ENCODE data around the gene EFCAB6. TPM values are rescaled to one million over a fixed set of nuclear protein-coding genes. Genes with fewer than 3 reads are reported as not detected.

Gene EFCAB6
- total RNA-seq, 1 experiment from 2014 or later: 2.9 TPM

DNA sequence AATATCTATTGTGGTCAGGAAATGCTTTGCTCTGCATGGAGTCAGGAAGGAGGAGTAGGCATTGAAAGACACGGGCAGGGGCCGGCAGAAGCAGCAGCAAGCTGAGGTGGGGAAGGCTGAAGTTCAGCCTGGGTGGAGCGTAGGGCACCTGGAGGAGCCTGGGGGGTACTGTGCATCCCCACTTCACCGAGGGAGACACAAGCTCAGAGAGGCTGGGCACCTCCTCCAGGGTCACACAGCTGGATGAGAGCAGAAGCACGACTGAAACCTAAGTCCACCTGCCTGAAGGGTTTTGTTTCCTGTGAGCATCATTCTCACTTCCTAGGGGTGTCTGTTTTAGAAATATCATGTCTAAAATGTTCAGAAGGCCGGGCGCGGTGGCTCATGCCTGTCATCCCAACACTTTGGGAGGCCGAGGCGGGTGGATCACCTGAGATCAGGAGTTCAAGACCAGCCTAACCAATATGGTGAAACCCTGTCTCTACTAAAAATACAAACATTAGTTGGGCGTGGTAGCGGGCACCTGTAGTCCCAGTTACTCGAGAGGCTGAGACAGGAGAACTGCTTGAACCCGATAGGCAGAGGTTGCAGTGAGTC lies 262.0 kb downstream of the EFCAB6 start:
- no peak for DNase-seq
- Histone ChIP-seq H3K27me3 (peaks cover 5% of the 10 kb centered on the region; the same call in 1 of the 2 replicates), H3K36me3 (no peaks in the 10 kb centered on the region), H3K4me3 (no peak overlapping the region), H3K9me3 (no peaks in the 10 kb centered on the region)

- Histone ChIP-seq H3K27me3 (peaks cover 5% of the 10 kb centered on the region; the same call in 1 of the 2 replicates), H3K9me3 (no peaks in the 10 kb centered on the region), H3K4me3 (no peak overlapping the region), H3K36me3 (no peaks in the 10 kb centered on the region)
- DNase-seq: no peak
Observed at GRCh38 chr22:43546186-43546585, 265.9 kb downstream of the EFCAB6 start.

DNA sequence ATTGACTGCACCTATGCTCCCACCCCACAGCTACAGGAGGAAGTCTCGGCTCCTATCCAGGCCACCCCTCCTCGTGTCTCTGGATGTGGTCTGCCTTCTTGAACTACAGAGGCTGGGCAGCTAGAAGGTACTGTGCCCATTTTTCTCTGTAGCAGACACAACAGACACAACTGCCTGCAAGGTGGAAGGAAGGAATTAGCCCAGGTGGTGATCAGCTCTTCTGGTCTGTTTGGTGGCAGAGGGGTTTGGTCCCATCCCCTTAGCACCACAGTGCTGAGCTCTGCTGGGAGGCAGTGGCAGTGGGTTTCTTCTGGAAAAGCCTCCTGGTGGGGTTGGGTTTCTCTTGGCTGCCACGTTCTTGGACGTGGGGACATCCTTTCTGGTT lies 267.8 kb downstream of the EFCAB6 start:
- no peak for DNase-seq
- no peaks in the 10 kb centered on the region for H3K36me3 ChIP-seq
- H3K4me3 ChIP-seq: no peak overlapping the region
- no peaks in the 10 kb centered on the region for H3K9me3 ChIP-seq
- peaks cover under 1% of the 10 kb centered on the region; the same call in 1 of the 2 replicates for H3K27me3 ChIP-seq

GRCh38 chr22:43543522-43544288 lies 268.4 kb downstream of the EFCAB6 start:
- no peak for DNase-seq

GRCh38 chr22:43542681-43543521 lies 269.2 kb downstream of the EFCAB6 start:
- H3K36me3 ChIP-seq: no peaks in the 10 kb centered on the region
- no peaks in the 10 kb centered on the region for H3K9me3 ChIP-seq
- no peaks in the 10 kb centered on the region for H3K27me3 ChIP-seq
- no peak overlapping the region for H3K4me3 ChIP-seq
- no peak for DNase-seq

More at GRCh38 chr22:43543522-43544288, 268.4 kb downstream of the EFCAB6 start:
- H3K4me3 ChIP-seq: no peak overlapping the region
- no peaks in the 10 kb centered on the region for H3K27me3 ChIP-seq
- no peaks in the 10 kb centered on the region for H3K9me3 ChIP-seq
- H3K36me3 ChIP-seq: no peaks in the 10 kb centered on the region

DNA sequence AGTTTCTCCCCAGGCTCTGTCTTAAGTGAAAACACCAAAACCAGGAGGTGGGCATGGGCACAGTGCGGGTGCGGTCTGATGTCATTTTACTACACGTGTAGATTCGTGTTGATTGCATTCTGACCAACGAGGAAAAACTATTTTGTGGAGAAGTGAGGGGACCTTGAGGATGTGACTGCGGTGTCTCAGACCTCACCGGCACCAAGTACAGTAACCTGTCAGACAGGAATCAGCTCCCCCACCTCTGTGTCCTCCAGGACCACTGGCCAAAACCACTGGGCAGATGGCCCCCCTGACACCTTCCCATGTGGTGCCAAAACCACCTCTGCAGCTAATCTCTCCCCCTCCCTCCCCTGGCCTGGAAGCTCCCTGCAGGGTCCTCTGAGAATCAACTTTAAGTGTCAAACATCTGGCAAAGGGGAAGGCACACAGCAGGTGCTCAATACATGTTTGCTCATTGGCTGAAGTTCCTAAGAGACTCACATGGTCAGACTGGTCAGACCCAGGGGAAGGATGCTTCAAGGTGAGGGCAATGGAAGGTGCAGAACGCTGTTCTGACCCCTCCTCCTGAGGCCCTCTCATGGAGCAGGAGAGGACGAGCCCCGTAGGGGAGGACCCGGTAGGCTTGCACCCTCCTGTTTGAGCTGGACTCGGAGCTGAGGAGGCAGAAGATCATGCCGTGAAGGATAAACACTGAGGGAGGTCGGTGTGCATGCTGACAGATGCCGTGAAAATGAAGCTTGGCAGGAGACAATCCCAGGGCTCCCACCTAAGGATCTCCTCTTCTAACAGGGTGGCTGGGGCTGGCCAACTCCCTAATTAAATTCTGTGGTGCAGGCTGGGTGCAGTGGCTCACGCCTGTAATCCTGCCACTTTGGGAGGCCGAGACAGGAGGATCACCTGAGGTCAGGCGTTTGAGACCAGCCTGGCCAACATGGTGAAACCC lies 270.4 kb downstream of the EFCAB6 start:
- H3K36me3 ChIP-seq: no peaks in the 10 kb centered on the region
- H3K9me3 ChIP-seq: no peaks in the 10 kb centered on the region
- H3K4me3 ChIP-seq: no peak overlapping the region
- no peaks in the 10 kb centered on the region for H3K27me3 ChIP-seq
- no peak for DNase-seq

DNA sequence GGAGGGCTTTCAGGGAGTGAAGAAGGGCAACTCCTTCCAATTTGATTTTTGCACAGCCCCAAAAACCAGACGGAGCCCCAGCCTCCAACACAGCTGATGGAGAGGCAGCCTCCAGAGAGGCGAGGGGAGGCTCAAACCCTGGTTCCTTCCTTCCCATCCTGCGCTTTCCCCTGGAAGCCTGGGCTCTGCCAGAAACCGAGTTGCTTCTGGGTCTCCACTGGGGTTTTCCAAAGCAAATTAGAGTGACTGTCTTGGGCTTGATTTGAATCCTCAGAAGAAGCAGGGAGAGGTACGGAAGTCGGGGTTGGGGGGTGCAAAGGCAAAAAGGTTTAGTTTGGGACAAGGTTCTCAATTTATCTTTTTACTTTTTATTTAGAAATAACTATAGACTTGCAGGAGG lies 271.1 kb downstream of the EFCAB6 start:
- Histone ChIP-seq H3K9me3 (no peaks in the 10 kb centered on the region), H3K27me3 (no peaks in the 10 kb centered on the region), H3K4me3 (no peak overlapping the region), H3K36me3 (no peaks in the 10 kb centered on the region)
- no peak for DNase-seq

- Histone ChIP-seq H3K27me3 (no peaks in the 10 kb centered on the region), H3K36me3 (no peaks in the 10 kb centered on the region), H3K4me3 (no peak overlapping the region), H3K9me3 (no peaks in the 10 kb centered on the region)
- no peak for DNase-seq
Observed at GRCh38 chr22:43540529-43540923, 271.6 kb downstream of the EFCAB6 start.

- Histone ChIP-seq H3K36me3 (no peaks in the 10 kb centered on the region), H3K4me3 (no peak overlapping the region), H3K9me3 (no peaks in the 10 kb centered on the region), H3K27me3 (no peaks in the 10 kb centered on the region)
- DNase-seq: no peak
Observed at GRCh38 chr22:43539572-43540528, 272.3 kb downstream of the EFCAB6 start.

- no peak for DNase-seq
- Histone ChIP-seq H3K4me3 (no peak overlapping the region), H3K27me3 (no peaks in the 10 kb centered on the region), H3K36me3 (no peaks in the 10 kb centered on the region), H3K9me3 (no peaks in the 10 kb centered on the region)
Observed at GRCh38 chr22:43537019-43537585, 275.0 kb downstream of the EFCAB6 start.

- no peaks in the 10 kb centered on the region for H3K36me3 ChIP-seq
- H3K9me3 ChIP-seq: no peaks in the 10 kb centered on the region
- no peak overlapping the region for H3K4me3 ChIP-seq
- no peaks in the 10 kb centered on the region for H3K27me3 ChIP-seq
- no peak for DNase-seq
Observed at GRCh38 chr22:43535741-43536140, 276.4 kb downstream of the EFCAB6 start.

DNA sequence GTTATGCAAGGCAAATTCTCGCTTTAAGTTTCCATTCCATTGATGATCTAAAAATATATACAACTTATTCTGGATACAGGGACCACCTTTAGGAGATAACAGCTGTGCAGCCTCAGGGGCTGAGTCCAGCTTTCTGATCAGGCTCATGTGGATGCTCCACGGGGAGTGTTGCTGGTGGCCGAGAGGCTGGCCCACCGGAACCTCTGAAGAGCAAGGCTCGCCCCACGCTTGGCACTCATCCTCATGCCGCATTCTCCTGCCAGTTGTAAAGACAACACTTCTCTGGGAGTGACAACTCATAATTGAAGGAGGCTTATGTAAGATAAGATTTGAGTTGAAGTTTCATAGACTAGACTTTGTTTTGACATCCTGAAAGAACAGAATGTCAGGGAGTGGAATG lies 276.8 kb downstream of the EFCAB6 start:
- Histone ChIP-seq H3K36me3 (no peaks in the 10 kb centered on the region), H3K9me3 (no peaks in the 10 kb centered on the region), H3K4me3 (no peak overlapping the region), H3K27me3 (no peaks in the 10 kb centered on the region)
- no peak for DNase-seq

GRCh38 chr22:43534916-43535315 lies 277.2 kb downstream of the EFCAB6 start:
- no peaks in the 10 kb centered on the region for H3K9me3 ChIP-seq

GRCh38 chr22:43533656-43534428 lies 278.3 kb downstream of the EFCAB6 start:
- Histone ChIP-seq H3K4me3 (no peak overlapping the region), H3K36me3 (no peaks in the 10 kb centered on the region), H3K27me3 (no peaks in the 10 kb centered on the region), H3K9me3 (no peaks in the 10 kb centered on the region)
- DNase-seq: no peak

More at GRCh38 chr22:43534916-43535315, 277.2 kb downstream of the EFCAB6 start:
- no peak for DNase-seq
- H3K27me3 ChIP-seq: no peaks in the 10 kb centered on the region
- no peaks in the 10 kb centered on the region for H3K36me3 ChIP-seq
- H3K4me3 ChIP-seq: no peak overlapping the region
